HG03575 (cell line): Measurements from ENCODE around the gene PPP1CA.
"Not testable (repeated sequence)": the region's sequence is repeated elsewhere in the genome, so short reads cannot be mapped to it uniquely, and the experiment has no call there.

Experiments
- ATAC-seq: cut with Tn5 transposase; IDR thresholded peaks from one replicate; pipeline ENCODE4 v1.9.1; 2021; ENCODE audit not compliant: unreplicated experiment, insufficient number of reproducible peaks, low FRiP score; ENCODE audit errors: extremely low read depth

Gene PPP1CA

DNA sequence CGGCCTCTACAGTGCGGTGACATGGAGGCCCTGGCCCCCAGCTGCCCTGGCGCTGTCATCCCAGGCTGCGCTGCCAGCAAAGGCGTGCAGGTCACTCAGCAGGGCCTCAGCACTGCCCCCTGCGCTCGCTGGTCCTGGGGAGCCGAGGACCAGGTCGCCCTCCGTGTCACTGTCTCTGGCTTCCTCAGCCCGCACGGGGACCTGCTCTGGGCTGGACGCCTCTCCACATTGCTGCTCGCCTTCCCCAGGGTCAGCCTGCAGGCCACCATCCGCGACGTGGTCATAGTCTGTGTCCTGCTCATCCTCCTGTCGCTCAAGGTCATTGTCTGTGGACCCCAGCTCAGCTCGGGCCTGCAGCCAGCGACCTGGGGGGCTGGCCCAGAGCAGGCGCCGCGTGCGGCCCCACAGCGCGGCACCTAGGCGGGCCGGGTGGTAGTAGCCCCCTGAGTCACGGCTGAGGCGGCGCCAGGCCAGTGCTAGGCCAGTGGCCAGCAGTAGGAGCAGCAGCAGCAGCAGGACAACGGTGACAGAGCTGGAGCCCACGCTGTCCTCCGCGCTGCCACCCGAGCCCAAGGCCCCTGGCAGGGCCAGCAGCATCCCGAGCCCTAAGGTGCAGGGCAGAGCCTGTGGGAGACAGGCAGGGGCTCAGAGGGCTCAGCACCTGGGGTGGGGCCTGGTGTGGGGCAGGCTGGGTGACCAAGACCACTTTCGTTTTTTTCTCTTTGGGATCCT lies 34.2 kb upstream of the PPP1CA start:
- ATAC-seq, result no peak

- no peak for ATAC-seq
Observed at GRCh38 chr11:67435031-67435726, 33.5 kb upstream of the PPP1CA start.

DNA sequence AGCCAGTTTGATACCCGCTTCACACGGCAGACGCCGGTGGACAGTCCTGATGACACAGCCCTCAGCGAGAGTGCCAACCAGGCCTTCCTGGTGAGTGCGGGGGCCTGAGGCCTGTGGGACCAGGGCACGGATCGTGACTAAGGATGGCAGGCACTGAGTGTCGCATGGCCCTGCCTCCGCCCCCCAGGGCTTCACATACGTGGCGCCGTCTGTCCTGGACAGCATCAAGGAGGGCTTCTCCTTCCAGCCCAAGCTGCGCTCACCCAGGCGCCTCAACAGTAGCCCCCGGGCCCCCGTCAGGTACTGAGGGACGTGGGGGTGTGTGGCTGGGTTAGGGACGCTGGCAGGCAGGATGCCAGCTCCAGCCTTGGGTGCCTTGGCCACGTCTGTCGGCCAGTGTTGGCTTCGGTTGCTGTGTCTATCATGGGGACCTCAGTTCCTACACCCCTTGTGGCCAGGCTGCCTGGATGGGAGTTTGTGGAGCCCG lies 32.8 kb upstream of the PPP1CA start:
- ATAC-seq, result no peak

GRCh38 chr11:67433536-67434394 lies 32.1 kb upstream of the PPP1CA start:
- ATAC-seq, result no peak

DNA sequence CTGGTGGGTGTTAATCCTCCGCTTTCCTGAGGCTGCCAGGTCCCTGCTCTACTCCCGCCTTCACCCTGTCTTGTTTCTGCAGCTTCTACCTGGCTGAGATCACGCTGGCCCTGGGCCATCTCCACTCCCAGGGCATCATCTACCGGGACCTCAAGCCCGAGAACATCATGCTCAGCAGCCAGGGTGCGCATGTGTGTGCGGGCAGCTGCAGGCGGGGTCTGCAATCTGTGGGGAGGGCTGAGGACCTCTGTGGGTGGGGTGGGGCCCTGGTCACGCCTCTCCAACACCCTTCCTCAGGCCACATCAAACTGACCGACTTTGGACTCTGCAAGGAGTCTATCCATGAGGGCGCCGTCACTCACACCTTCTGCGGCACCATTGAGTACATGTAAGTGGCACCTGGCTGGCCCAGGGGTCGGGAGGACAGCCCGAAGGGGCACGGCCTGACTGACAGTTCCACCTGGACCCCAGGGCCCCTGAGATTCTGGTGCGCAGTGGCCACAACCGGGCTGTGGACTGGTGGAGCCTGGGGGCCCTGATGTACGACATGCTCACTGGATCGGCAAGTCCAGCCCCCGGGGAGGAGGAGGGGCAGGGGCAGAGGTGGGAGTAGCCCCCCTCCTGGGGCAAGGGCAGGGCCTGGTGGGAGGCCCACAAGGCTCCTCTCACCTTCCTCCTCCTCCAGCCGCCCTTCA lies 31.1 kb upstream of the PPP1CA start:
- no peak for ATAC-seq

- no peak for ATAC-seq
Observed at GRCh38 chr11:67431346-67432249, 29.9 kb upstream of the PPP1CA start.

- ATAC-seq, result no peak
Observed at GRCh38 chr11:67429722-67430121, 28.1 kb upstream of the PPP1CA start.

DNA sequence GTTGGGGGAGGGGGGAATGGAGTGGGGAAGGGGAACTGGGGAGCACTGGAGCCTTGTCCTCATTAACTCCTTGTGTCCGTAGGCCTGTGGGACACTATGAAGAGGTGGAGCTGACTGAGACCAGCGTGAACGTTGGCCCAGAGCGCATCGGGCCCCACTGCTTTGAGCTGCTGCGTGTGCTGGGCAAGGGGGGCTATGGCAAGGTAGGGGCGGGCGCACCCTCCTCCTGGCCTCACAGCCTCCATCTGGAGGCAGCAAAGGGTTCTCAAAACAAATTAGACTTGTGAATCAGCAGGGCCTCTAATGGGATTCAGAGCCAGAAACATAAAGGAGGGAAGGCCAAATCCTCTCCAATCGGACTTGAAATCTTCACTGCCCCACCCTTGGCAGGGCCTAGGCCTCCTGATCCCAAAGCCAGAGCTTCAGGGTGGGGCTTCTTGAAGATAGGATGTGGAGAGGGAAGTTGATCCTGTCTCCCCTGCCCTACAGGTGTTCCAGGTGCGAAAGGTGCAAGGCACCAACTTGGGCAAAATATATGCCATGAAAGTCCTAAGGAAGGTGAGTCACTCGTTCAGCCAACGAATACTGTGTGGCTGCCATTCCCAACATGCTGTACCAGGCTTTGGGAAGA lies 27.5 kb upstream of the PPP1CA start:
- no peak for ATAC-seq

DNA sequence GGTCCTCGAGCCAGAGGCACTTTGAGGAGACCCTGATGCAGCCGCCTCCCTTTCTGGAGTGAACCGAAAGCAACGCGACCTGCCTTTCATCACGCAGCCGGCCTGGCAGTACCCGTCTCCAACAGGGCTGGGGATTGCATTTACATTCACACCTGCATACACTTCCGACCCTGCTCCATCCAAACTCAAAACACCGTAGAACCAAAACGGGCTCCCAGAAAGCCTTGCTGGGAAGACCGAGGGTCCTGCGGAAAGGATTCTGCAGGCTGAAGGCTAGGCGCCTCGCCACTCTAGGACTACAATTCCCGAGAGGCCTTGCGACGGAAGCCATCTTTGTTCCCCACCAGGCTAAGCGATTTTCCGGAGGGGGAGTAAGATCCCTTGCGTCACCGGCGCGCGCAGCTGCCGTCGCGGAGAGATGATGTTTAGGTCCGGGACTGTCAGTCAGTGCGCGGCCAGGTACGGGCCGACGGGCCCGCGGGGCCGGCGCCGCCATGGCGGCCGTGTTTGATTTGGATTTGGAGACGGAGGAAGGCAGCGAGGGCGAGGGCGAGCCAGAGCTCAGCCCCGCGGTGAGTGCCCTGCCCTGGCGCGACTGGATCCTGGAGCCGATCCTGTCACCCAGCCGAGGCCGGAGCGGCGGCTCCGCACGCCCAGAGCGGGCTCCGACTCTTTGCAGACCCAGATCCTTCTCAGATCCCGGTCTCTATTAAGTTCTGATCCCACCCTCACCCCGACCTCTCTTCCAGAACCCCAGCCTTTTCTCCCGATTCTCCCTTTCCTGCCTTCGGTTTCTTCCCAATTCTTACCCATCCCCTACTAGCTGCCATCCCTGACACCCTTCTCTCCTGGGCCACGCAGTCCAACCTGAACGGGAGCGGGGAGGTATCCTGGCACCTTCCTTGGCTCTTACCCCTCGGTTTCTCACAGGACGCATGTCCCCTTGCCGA lies 26.7 kb upstream of the PPP1CA start, which contains the start of gene RPS6KB2:
Gene RPS6KB2, plus strand, starts transcription at position 443 of the 950 bp plus-strand sequence. Its CDS starts 52 bp downstream, at position 495.
- ATAC-seq, result no peak

DNA sequence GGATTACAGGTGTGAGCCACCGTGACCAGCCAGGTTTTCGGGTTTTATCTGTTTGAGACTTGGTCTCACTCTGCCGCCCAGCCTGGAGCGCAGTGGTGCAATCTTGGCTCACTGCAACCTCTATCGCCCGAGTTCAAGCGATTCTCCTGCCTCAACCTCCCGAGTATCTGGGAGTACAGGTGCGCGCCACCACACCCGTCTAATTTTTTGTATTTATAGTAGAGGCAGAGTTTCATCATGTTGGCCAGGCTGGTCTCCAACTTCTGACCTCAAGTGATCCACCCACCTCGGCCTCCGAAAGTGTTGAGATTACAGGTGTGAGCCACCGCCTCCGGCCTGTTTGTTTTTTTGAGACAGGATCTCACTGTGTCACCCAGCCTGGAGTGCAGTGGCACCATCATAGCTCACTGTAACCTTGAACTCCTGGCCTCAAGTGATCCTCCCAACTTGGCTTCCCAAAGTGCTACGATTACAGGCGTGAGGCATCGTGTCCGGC lies 25.8 kb upstream of the PPP1CA start:
- not testable (repeated sequence) for ATAC-seq

DNA sequence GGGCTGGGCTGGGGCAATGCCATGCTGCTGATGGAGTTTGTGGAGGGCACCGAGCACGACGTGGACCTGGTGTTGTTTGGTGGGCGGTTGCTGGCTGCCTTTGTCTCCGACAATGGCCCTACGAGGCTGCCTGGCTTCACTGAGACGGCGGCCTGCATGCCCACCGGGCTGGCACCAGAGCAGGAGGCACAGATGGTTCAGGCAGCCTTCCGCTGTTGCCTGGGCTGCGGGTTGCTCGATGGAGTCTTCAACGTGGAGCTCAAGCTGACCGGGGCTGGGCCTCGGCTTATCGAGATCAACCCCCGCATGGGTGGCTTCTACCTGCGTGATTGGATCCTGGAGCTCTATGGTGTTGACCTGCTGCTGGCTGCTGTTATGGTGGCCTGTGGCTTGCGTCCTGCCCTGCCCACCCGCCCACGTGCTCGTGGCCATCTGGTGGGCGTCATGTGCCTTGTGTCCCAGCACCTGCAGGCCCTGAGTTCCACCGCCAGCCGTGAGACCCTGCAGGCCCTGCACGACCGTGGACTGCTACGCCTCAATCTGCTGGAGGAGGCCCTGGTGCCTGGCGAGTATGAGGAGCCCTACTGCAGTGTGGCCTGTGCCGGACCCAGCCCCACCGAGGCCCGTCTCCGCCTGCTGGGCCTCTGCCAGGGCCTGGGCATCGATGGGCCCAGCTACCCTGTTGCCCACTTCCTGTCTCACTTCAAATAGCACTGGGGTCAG lies 22.4 kb upstream of the PPP1CA start:
- ATAC-seq, result no peak

GRCh38 chr11:67423466-67423865 lies 21.8 kb upstream of the PPP1CA start:
- no peak for ATAC-seq

GRCh38 chr11:67422891-67423290 lies 21.2 kb upstream of the PPP1CA start:
- no peak for ATAC-seq

DNA sequence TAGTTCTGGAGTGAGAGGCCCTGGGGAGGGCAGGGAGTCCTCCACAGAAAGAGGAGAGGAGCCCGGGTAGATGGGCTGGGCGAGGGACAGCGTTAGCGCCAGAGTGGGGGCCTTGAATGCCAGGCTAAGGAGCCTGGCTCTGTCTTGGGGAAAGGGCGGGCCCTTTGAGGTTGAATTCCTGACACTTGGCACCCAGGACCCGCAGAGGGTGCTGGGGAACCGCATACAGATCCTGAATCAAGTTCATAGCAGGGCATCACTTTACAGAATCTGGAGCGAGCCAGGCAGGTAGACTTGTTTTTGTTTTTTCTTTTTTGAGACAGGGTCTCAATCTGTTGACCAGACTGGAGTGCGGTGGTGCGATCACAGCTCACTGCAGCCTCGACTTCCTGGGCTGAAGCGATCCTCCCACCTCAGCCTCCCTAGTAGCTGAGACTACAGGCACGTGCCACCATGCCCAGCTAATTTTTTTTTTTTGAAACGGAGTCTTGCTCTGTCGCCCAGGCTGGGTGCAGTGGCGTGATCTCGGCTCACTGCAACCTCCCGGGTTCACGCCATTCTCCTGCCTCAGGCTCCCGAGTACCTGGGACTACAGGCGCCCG lies 19.9 kb upstream of the PPP1CA start:
- ATAC-seq, result no peak

DNA sequence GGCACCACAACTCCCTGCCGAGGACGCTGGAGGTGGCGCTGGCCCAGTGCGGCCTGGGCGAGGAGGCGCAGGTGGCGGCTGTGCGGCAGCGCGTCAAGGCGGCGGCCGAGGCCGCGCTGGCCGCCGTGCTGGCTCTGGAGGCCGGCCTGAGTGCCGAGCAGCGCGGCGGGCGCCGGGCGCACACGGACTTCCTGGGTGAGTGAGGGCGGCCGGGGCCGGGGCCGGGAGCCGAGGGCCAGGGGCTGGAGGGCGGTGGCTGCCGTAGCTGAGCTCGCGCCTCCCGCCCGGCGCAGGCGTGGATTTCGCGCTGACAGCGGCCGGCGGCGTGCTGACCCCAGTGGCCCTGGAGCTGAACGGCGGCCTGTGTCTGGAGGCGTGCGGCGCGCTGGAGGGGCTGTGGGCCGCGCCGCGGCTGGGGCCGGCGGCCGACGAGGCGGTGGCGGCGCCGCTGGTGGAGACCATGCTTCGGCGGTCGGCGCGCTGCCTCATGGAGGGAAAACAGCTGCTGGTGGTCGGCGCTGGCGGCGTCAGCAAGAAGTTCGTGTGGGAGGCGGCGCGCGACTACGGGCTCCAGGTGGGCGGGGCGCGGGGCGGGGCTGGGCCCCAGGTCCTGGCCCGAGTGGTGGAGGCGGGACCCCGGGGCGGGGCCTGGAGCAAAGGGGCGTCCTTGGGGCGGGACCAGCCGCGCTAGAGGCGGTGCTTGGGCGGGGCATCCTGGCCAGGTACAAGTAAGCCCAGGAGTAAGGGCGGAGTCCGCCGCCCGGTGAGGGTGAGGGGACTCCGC lies 19.2 kb upstream of the PPP1CA start:
- no peak for ATAC-seq
